Neural cell (in vitro differentiated cells): Measurements from ENCODE around the gene TSKS. TPM values are rescaled to one million over a fixed set of nuclear protein-coding genes. Genes with fewer than 3 reads are reported as not detected.

Experiments
- H2AFZ ChIP-seq: fragments of 200-600, 300-800 bp; sonication (generic), shearing (Covaris generic); 2 replicates; pipeline ENCODE4 v1.6.0; 2014; ENCODE audit warnings: low read depth, mild to moderate bottlenecking, antibody characterized with exemption, low read length, moderate library complexity
- H3F3A ChIP-seq: fragments of 200-600 bp; shearing (Covaris generic); 2 replicates; pipeline ENCODE4 v1.6.1; 2016; ENCODE audit warnings: mild to moderate bottlenecking, moderate library complexity, mixed read lengths, antibody characterized with exemption, low read length; ENCODE audit not compliant: insufficient read depth, poor library complexity, severe bottlenecking
- H3K27ac ChIP-seq: fragments of 200-600, 300-800 bp; sonication (generic), shearing (Covaris generic); 2 replicates; pipeline ENCODE4 v1.5.1; 2014; ENCODE audit warnings: mild to moderate bottlenecking, low read length, moderate library complexity
- H3K27me3 ChIP-seq: fragments of 300-800, 200-600 bp; sonication (generic), shearing (Covaris generic); 2 replicates; pipeline ENCODE4 v1.6.0; 2014; ENCODE audit warnings: mild to moderate bottlenecking, low read depth, low read length, moderate library complexity; ENCODE audit not compliant: insufficient read depth
- H3K36me3 ChIP-seq: fragments of 300-800, 200-600 bp; sonication (generic), shearing (Covaris generic); 2 replicates; pipeline ENCODE4 v1.5.1; 2014; ENCODE audit warnings: mild to moderate bottlenecking, antibody characterized with exemption, low read length, moderate library complexity; ENCODE audit not compliant: insufficient read depth
- H3K4me2 ChIP-seq: fragments of 300-800, 200-600 bp; sonication (generic), shearing (Covaris generic); 2 replicates; pipeline ENCODE4 v1.6.0; 2014; ENCODE audit warnings: mild to moderate bottlenecking, low read length
- H3K4me3 ChIP-seq: fragments of 300-800, 200-600 bp; sonication (generic), shearing (Covaris generic); 2 replicates; pipeline ENCODE4 v1.5.1; 2014; ENCODE audit warnings: mild to moderate bottlenecking, low read length, moderate library complexity
- H3K79me2 ChIP-seq: fragments of 200-600 bp; shearing (Covaris generic); replicated peaks from 2 replicates; pipeline ENCODE4 v1.6.0; 2014; ENCODE audit warnings: mild to moderate bottlenecking, low read length, moderate library complexity; ENCODE audit not compliant: insufficient read depth
- H3K9ac ChIP-seq: fragments of 300-800, 200-600 bp; sonication (generic), shearing (Covaris generic); 2 replicates; pipeline ENCODE4 v1.6.1; 2016; ENCODE audit warnings: mild to moderate bottlenecking, low read length, mixed read lengths
- H3K9me2 ChIP-seq: fragments of 200-600 bp; shearing (Covaris generic); 2 replicates; pipeline ENCODE4 v1.6.1; 2016; ENCODE audit warnings: mild to moderate bottlenecking, low read length, mixed read lengths; ENCODE audit not compliant: insufficient read depth
- H3K9me3 ChIP-seq: fragments of 200-600, 300-800 bp; sonication (generic), shearing (Covaris generic); 2 replicates; pipeline ENCODE4 v1.6.1; 2016; ENCODE audit warnings: mild to moderate bottlenecking, mixed run types, low read length, moderate library complexity, mixed read lengths
- H4K20me1 ChIP-seq: fragments of 200-600 bp; shearing (Covaris generic); 2 replicates; pipeline ENCODE4 v1.6.1; 2016; ENCODE audit warnings: mild to moderate bottlenecking, mixed run types; ENCODE audit not compliant: insufficient read depth
- EP300 ChIP-seq: fragments of 450-650 bp; conservative IDR thresholded peaks from 2 replicates; pipeline ENCODE4 v1.6.1; 2014; ENCODE audit warnings: antibody characterized with exemption, mild to moderate bottlenecking, moderate library complexity; ENCODE audit not compliant: poor library complexity, severe bottlenecking
- EZH2 ChIP-seq: fragments of 200-600, 300-800 bp; shearing (Covaris generic), sonication (generic); IDR thresholded peaks from 2 replicates; pipeline ENCODE4 v1.6.1; 2014; ENCODE audit warnings: antibody characterized with exemption, low read length, borderline replicate concordance, mild to moderate bottlenecking; ENCODE audit not compliant: insufficient read depth, poor library complexity, severe bottlenecking
- MXI1 ChIP-seq: fragments of 450-650 bp; conservative IDR thresholded peaks from 2 replicates; pipeline ENCODE4 v1.6.1; 2014; ENCODE audit warnings: antibody characterized with exemption, mild to moderate bottlenecking; ENCODE audit not compliant: poor library complexity, severe bottlenecking
- POLR2AphosphoS5 ChIP-seq: IDR thresholded peaks from 2 replicates; pipeline ENCODE4 v1.6.1; 2012
- SMC3 ChIP-seq: fragments of 450-650 bp; conservative IDR thresholded peaks from 2 replicates; pipeline ENCODE4 v1.6.1; 2014; ENCODE audit warnings: antibody characterized with exemption, mild to moderate bottlenecking, moderate library complexity; ENCODE audit not compliant: poor library complexity
- TAF1 ChIP-seq: IDR thresholded peaks from 2 replicates; pipeline ENCODE4 v1.6.1; 2012; ENCODE audit warnings: low read depth
- polyA plus RNA-seq: library from polyadenylated mRNA; depleted of rRNA; stranded (reverse); fragments of >200 nt; gene quantifications from 2 replicates; pipeline ENCODE4 v1.2.3, GENCODE V29; 2014
- TF ChIP-seq, protein P1 (sequence below): fragments of 450-650 bp; IDR thresholded peaks from 2 replicates; pipeline ENCODE4 v1.5.1; 2014; ENCODE audit warnings: antibody characterized with exemption, mild to moderate bottlenecking, moderate library complexity; ENCODE audit not compliant: poor library complexity, severe bottlenecking
- TF ChIP-seq, protein P2 (sequence below): IDR thresholded peaks from 2 replicates; pipeline ENCODE4 v1.6.1; 2012; ENCODE audit warnings: borderline replicate concordance

The TSKS gene
- polyA plus RNA-seq, 1 donor from 2014 or later, result not detected

DNA sequence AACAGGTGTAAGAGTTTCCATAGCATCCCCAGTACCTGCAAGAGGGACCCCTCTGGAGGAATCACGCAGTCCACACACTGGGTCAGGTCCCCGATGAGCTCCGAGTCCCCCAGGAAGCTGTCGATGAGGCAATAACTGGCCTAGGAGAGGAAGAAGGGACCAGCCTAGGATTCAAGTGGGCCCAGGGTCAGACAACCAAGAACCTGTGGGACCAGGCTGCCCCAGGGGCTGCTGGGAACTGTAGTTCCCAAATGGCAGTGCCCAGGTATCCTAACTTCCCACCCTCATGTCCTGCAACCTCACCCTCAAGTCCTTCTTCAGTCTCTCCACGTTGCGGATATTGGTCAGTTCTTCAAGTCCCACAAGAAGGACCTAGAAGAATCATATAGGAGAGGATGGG is 48.2 kb upstream of the TSKS start:
- Histone ChIP-seq H3K36me3 (no peaks in the 10 kb centered on the region), H3K9ac (no peak overlapping the region), H3K9me2 (no peaks in the 10 kb centered on the region), H3K4me2 (no peak overlapping the region), H2AFZ (no peak overlapping the region), H4K20me1 (no peaks in the 10 kb centered on the region), H3F3A (no peaks in the 10 kb centered on the region), H3K9me3 (no peaks in the 10 kb centered on the region), H3K27ac (no peak overlapping the region), H3K27me3 (no peaks in the 10 kb centered on the region), H3K79me2 (no peaks in the 10 kb centered on the region), H3K4me3 (no peak overlapping the region)
- TF ChIP-seq EZH2 (no peak), TAF1 (no peak), MXI1 (no peak), SMC3 (no peak), POLR2AphosphoS5 (no peak)
- TF ChIP-seq, protein P1, sequence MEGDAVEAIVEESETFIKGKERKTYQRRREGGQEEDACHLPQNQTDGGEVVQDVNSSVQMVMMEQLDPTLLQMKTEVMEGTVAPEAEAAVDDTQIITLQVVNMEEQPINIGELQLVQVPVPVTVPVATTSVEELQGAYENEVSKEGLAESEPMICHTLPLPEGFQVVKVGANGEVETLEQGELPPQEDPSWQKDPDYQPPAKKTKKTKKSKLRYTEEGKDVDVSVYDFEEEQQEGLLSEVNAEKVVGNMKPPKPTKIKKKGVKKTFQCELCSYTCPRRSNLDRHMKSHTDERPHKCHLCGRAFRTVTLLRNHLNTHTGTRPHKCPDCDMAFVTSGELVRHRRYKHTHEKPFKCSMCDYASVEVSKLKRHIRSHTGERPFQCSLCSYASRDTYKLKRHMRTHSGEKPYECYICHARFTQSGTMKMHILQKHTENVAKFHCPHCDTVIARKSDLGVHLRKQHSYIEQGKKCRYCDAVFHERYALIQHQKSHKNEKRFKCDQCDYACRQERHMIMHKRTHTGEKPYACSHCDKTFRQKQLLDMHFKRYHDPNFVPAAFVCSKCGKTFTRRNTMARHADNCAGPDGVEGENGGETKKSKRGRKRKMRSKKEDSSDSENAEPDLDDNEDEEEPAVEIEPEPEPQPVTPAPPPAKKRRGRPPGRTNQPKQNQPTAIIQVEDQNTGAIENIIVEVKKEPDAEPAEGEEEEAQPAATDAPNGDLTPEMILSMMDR, result no peak
- TF ChIP-seq, protein P2, sequence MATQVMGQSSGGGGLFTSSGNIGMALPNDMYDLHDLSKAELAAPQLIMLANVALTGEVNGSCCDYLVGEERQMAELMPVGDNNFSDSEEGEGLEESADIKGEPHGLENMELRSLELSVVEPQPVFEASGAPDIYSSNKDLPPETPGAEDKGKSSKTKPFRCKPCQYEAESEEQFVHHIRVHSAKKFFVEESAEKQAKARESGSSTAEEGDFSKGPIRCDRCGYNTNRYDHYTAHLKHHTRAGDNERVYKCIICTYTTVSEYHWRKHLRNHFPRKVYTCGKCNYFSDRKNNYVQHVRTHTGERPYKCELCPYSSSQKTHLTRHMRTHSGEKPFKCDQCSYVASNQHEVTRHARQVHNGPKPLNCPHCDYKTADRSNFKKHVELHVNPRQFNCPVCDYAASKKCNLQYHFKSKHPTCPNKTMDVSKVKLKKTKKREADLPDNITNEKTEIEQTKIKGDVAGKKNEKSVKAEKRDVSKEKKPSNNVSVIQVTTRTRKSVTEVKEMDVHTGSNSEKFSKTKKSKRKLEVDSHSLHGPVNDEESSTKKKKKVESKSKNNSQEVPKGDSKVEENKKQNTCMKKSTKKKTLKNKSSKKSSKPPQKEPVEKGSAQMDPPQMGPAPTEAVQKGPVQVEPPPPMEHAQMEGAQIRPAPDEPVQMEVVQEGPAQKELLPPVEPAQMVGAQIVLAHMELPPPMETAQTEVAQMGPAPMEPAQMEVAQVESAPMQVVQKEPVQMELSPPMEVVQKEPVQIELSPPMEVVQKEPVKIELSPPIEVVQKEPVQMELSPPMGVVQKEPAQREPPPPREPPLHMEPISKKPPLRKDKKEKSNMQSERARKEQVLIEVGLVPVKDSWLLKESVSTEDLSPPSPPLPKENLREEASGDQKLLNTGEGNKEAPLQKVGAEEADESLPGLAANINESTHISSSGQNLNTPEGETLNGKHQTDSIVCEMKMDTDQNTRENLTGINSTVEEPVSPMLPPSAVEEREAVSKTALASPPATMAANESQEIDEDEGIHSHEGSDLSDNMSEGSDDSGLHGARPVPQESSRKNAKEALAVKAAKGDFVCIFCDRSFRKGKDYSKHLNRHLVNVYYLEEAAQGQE, result no peak

DNA sequence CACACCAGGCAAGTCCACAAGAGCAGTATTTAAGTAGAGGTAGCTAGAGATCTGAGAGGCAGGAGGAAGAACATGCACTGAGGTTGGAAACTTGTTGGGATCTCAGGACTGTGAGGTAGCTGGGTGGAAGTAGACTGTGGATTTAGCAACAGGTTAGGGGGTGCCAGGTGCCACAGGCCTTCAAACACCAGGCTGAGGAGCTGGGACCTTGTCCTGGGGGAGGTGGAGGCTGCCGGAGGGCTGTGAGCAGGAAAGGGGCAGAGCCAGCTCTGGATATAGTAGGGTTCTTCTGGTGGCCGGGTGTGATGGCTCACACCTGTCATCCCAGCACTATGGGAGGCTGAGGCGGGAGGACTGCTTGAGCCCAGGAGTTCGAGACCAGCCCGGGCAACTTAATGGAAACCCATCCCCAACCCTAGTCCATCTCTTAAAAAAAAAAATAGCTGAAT is 46.9 kb upstream of the TSKS start:
- no peaks in the 10 kb centered on the region for H3K9me2 ChIP-seq
- no peak overlapping the region for H2AFZ ChIP-seq
- H3K4me2 ChIP-seq, result peak overlapping the region; percentile 2
- no peaks in the 10 kb centered on the region for H4K20me1 ChIP-seq
- no peaks in the 10 kb centered on the region for H3K36me3 ChIP-seq
- no peaks in the 10 kb centered on the region for H3K79me2 ChIP-seq
- H3K4me3 ChIP-seq, result peak overlapping the region; percentile 67
- no peak for TF ChIP-seq POLR2AphosphoS5
- TF ChIP-seq, protein P2, result no peak
- TF ChIP-seq EP300, result no peak
- no peak for TF ChIP-seq SMC3
- H3F3A ChIP-seq, result no peaks in the 10 kb centered on the region
- no peaks in the 10 kb centered on the region for H3K9me3 ChIP-seq
- no peak overlapping the region for H3K9ac ChIP-seq
- H3K27me3 ChIP-seq, result no peaks in the 10 kb centered on the region
- peak overlapping the region; percentile 64 for H3K27ac ChIP-seq
